Measurements from ENCODE around the gene CACUL1. TPM values are rescaled to one million over a fixed set of nuclear protein-coding genes. Genes with fewer than 3 reads are reported as not detected.
"Not testable (repeated sequence)": the region's sequence is repeated elsewhere in the genome, so short reads cannot be mapped to it uniquely, and the experiment has no call there.

CACUL1 gene
- total RNA-seq, 3 donors from 2014 or later = 39.2 to 54.0 (median 40.0) TPM

GRCh38 chr10:118674226-118674919 lies 80.4 kb downstream of the CACUL1 start:
- Histone ChIP-seq H3K4me3 (no peak overlapping the region), H3K36me3 (ENCODE audit: low read depth) (no peaks in the 10 kb centered on the region), H3K9me3 (no peaks in the 10 kb centered on the region), H3K4me1 (ENCODE audit: low read depth) (no peaks in the 10 kb centered on the region)
- no peak for TF ChIP-seq CTCF (IDR thresholded peaks at IDR 0.05)
- no peak for DNase-seq
- intact Hi-C loops (cut with DNase I, micrococcal nuclease) = no loop called here
- ATAC-seq = no peak

GRCh38 chr10:118672766-118673715 lies 81.7 kb downstream of the CACUL1 start:
- no peak for TF ChIP-seq CTCF (IDR thresholded peaks at IDR 0.05)
- H3K4me1 ChIP-seq (ENCODE audit: low read depth) = no peaks in the 10 kb centered on the region
- ATAC-seq = no peak
- H3K36me3 ChIP-seq (ENCODE audit: low read depth) = no peaks in the 10 kb centered on the region
- DNase-seq = no peak
- intact Hi-C loops (cut with DNase I, micrococcal nuclease) = no loop called here
- no peak overlapping the region for H3K4me3 ChIP-seq
- no peaks in the 10 kb centered on the region for H3K9me3 ChIP-seq

GRCh38 chr10:118672153-118672552 lies 82.6 kb downstream of the CACUL1 start:
- no peak for DNase-seq
- Histone ChIP-seq H3K36me3 (ENCODE audit: low read depth) (no peaks in the 10 kb centered on the region), H3K4me3 (no peak overlapping the region), H3K4me1 (ENCODE audit: low read depth) (no peaks in the 10 kb centered on the region), H3K9me3 (no peaks in the 10 kb centered on the region)
- TF ChIP-seq CTCF (IDR thresholded peaks at IDR 0.05) = no peak
- no peak for ATAC-seq
- intact Hi-C loops (cut with DNase I, micrococcal nuclease) = no loop called here

- ATAC-seq; intact Hi-C loops (cut with DNase I, micrococcal nuclease); H3K9me3 ChIP-seq; DNase-seq; H3K36me3 ChIP-seq (ENCODE audit: low read depth); H3K4me1 ChIP-seq (ENCODE audit: low read depth); H3K4me3 ChIP-seq: not testable (repeated sequence)
These were observed 83.5 kb downstream of the CACUL1 start for GRCh38 chr10:118671221-118671620.

GRCh38 chr10:118670472-118671124 lies 84.2 kb downstream of the CACUL1 start:
- intact Hi-C loops (cut with DNase I, micrococcal nuclease) = no loop called here
- Histone ChIP-seq H3K4me1 (ENCODE audit: low read depth) (no peaks in the 10 kb centered on the region), H3K36me3 (ENCODE audit: low read depth) (no peaks in the 10 kb centered on the region), H3K4me3 (no peak overlapping the region), H3K9me3 (no peaks in the 10 kb centered on the region)
- ATAC-seq = no peak
- no peak for DNase-seq
- no peak for TF ChIP-seq CTCF (IDR thresholded peaks at IDR 0.05)
